Naive thymus-derived CD4-positive, alpha-beta T cell (primary cell): ENCODE data around the gene DDX20. TPM values are rescaled to one million over a fixed set of nuclear protein-coding genes. Genes with fewer than 3 reads are reported as not detected.
"Not testable (repeated sequence)": the region's sequence is repeated elsewhere in the genome, so short reads cannot be mapped to it uniquely, and the experiment has no call there.

Source experiments
- ATAC-seq: fragments of 150-1000 bp; cut with Tn5 transposase; 2 replicates; pipeline ENCODE4 v1.10.0; 2021; ENCODE audit warnings: mild to moderate bottlenecking, moderate library complexity
- CTCF ChIA-PET: fragments of 350-600 bp; sonication (Branson Sonifier 250); formaldehyde crosslinking; loops from one replicate; lab custom pipeline; 2021; ENCODE audit warnings: antibody characterized with exemption; lab: Charles Lee
- POLR2A ChIA-PET: fragments of 350-600 bp; sonication (Branson Sonifier 250); formaldehyde crosslinking; loops from one replicate; lab custom pipeline; 2021; ENCODE audit warnings: antibody characterized with exemption, inconsistent platforms; lab: Charles Lee
- DNase-seq, 9 donors: peaks; one replicate each; pipeline versions ENCODE4 v3.0.0 to v3.0.0-alpha.2; 2020 to 2022; ENCODE audit warnings: mixed read lengths in 1 of 9
- H3K27ac ChIP-seq: one replicate; pipeline ENCODE4 v1.7.0; 2013; ENCODE audit warnings: mild to moderate bottlenecking, low read depth, low read length, moderate library complexity
- H3K27me3 ChIP-seq, 2 donors: one replicate each; pipeline ENCODE4 v1.7.0; 2013; ENCODE audit warnings: low read length in 2 of 2, mild to moderate bottlenecking in 2 of 2, moderate library complexity in 2 of 2; ENCODE audit not compliant: control insufficient read depth in 2 of 2, insufficient read depth in 2 of 2
- H3K36me3 ChIP-seq, 3 experiments: 1 replicate in 2 of 3; 2 replicates in 1 of 3; pipeline ENCODE4 v1.7.0; 2013; ENCODE audit warnings: low read length in 3 of 3, mild to moderate bottlenecking in 3 of 3, moderate library complexity in 1 of 3; ENCODE audit not compliant: insufficient read depth in 3 of 3, control insufficient read depth in 2 of 3
- H3K4me1 ChIP-seq, 2 donors: one replicate each; pipeline ENCODE4 v1.7.0; 2013; ENCODE audit warnings: low read length in 2 of 2, mild to moderate bottlenecking in 2 of 2, moderate library complexity in 1 of 2; ENCODE audit not compliant: control insufficient read depth in 2 of 2, insufficient read depth in 2 of 2
- H3K4me3 ChIP-seq: 2 replicates; pipeline ENCODE4 v1.7.0; 2013; ENCODE audit warnings: mild to moderate bottlenecking, low read length
- H3K9me3 ChIP-seq, 3 experiments: 1 replicate in 2 of 3; 2 replicates in 1 of 3; pipeline ENCODE4 v1.7.0; 2013; ENCODE audit warnings: low read length in 3 of 3; ENCODE audit not compliant: control insufficient read depth in 2 of 3
- H3K27ac Mint-ChIP-seq, 9 donors: one replicate each; pipeline ENCODE4 v1.8.0; 2020 to 2022; ENCODE audit warnings: mixed read lengths in 9 of 9, mild to moderate bottlenecking in 8 of 9, moderate library complexity in 5 of 9, inconsistent platforms in 2 of 9
- H3K27me3 Mint-ChIP-seq, 5 donors: one replicate each; pipeline ENCODE4 v1.8.0; 2021 to 2022; ENCODE audit warnings: mixed read lengths in 5 of 5, mild to moderate bottlenecking in 1 of 5
- H3K36me3 Mint-ChIP-seq, 5 donors: one replicate each; pipeline ENCODE4 v1.8.0; 2020 to 2022; ENCODE audit warnings: mixed read lengths in 5 of 5, mild to moderate bottlenecking in 3 of 5, inconsistent platforms in 1 of 5
- H3K4me1 Mint-ChIP-seq, 7 donors: one replicate each; pipeline ENCODE4 v1.8.0; 2020 to 2022; ENCODE audit warnings: mixed read lengths in 7 of 7, mild to moderate bottlenecking in 3 of 7, inconsistent platforms in 1 of 7
- H3K4me3 Mint-ChIP-seq, 10 donors: one replicate each; pipeline ENCODE4 v1.8.0; 2020 to 2022; ENCODE audit warnings: mild to moderate bottlenecking in 10 of 10, mixed read lengths in 10 of 10, moderate library complexity in 6 of 10, inconsistent platforms in 2 of 10
- H3K9me3 Mint-ChIP-seq, 11 donors: one replicate each; pipeline ENCODE4 v1.8.0; 2020 to 2022; ENCODE audit warnings: mixed read lengths in 11 of 11, mild to moderate bottlenecking in 4 of 11, inconsistent platforms in 1 of 11, moderate library complexity in 1 of 11
- intact Hi-C, 2 donors: fragments of 100-400 bp; cut with micrococcal nuclease; formaldehyde crosslinking; loops; one replicate each; pipeline ENCODE4 v1.15.1; 2023
- polyA plus RNA-seq, 2 donors: library from polyadenylated mRNA; unstranded; fragments of 300-500 nt; fragmentation: Illumina TruSeq; gene quantifications; one replicate each; pipeline ENCODE4 v1.2.3, GENCODE V29; 2021
- total RNA-seq, 6 experiments: library from RNA in 5 of 6; stranded (reverse) in 5 of 6; gene quantifications; 1 replicate in 5 of 6; 2 replicates in 1 of 6; pipeline ENCODE4 v1.2.3 and lab custom pipeline; 2021 to 2026

DDX20 gene
- total and polyA plus RNA-seq, 7 experiments from 2014 or later: 11.6 to 27.0 (median 18.7) TPM

DNA sequence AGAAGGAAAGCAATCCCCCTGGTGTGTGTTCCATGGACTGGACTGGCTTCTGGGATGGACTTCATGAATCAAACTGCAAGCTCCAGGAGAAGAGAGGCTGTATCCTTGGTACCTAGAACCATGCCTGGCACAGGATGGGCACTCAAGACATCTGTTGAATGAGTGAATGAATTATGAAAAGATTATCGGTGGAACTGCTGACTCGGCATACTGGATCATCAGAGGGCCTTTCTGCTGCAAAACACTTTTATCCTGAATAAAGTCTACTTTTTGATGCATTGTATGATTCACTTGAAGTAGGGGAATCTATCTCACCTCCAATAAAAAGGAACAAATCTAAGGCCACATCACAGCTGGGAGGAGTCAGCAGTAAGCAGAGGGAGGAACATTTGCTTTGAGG lies 42.9 kb downstream of the DDX20 start:
- intact Hi-C loops: no loop called here
- POLR2A ChIA-PET: no interaction called here
- CTCF ChIA-PET: interaction anchor here (0.6 kb wide), 1 partner anchor 21 kb away, joined by 7 read pairs; no protein-coding TSS in a partner anchor
- no peaks in the 10 kb centered on the region for H3K27me3 ChIP-seq
- peaks cover 0 to 7% (median 0%) of the 10 kb centered on the region in 11 donors for H3K9me3 Mint-ChIP-seq
- H3K36me3 ChIP-seq: no peaks in the 10 kb centered on the region
- peaks cover 0 to 3% (median 0%) of the 10 kb centered on the region in 5 donors for H3K36me3 Mint-ChIP-seq
- H3K27ac ChIP-seq: no peak overlapping the region
- H3K27ac Mint-ChIP-seq: no peak overlapping the region
- H3K4me3 Mint-ChIP-seq: no peak overlapping the region
- H3K4me1 ChIP-seq: no peaks in the 10 kb centered on the region
- H3K9me3 ChIP-seq: no peaks in the 10 kb centered on the region
- DNase-seq: no peak
- no peak overlapping the region for H3K4me3 ChIP-seq
- H3K27me3 Mint-ChIP-seq: peaks cover 0 to 7% (median 4%) of the 10 kb centered on the region in 5 donors
- no peak for ATAC-seq
- no peaks in the 10 kb centered on the region for H3K4me1 Mint-ChIP-seq

DNA sequence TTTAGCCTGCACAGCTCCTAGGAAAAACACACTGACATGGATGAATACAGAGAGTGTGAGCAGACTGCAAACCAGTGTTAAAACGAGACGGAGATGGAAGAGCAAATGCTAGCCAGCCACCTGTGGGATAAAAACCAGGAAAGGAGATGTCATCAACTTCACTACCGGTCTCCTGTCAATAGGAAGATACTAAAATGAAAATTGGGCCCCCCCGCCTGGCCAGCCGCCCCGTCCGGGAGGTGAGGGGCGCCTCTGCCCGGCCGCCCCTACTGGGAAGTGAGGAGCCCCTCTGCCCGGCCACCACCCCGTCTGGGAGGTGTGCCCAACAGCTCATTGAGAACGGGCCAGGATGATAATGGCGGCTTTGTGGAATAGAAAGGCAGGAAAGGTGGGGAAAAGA lies 44.0 kb downstream of the DDX20 start:
- DNase-seq, CTCF ChIA-PET, H3K27me3 ChIP-seq, POLR2A ChIA-PET, H3K27ac ChIP-seq, H3K27ac Mint-ChIP-seq, H3K9me3 ChIP-seq, H3K9me3 Mint-ChIP-seq, H3K36me3 Mint-ChIP-seq, H3K36me3 ChIP-seq, H3K4me3 Mint-ChIP-seq, ATAC-seq, H3K4me1 ChIP-seq, H3K4me1 Mint-ChIP-seq, H3K4me3 ChIP-seq, H3K27me3 Mint-ChIP-seq, intact Hi-C loops: not testable (repeated sequence)

- DNase-seq: no peak
- POLR2A ChIA-PET: no interaction called here
Observed at GRCh38 chr1:111801071-111801850, 45.6 kb downstream of the DDX20 start.

GRCh38 chr1:111802110-111802509 lies 46.4 kb downstream of the DDX20 start:
- Histone ChIP-seq H3K27me3 (no peaks in the 10 kb centered on the region), H3K27ac (no peak overlapping the region), H3K9me3 (no peaks in the 10 kb centered on the region), H3K4me3 (no peak overlapping the region), H3K36me3 (no peaks in the 10 kb centered on the region), H3K4me1 (no peaks in the 10 kb centered on the region)
- H3K4me3 Mint-ChIP-seq: no peak overlapping the region
- ATAC-seq: no peak
- peaks cover 0 to 3% (median 0%) of the 10 kb centered on the region in 5 donors for H3K36me3 Mint-ChIP-seq
- peaks cover 0 to 7% (median 0%) of the 10 kb centered on the region in 11 donors for H3K9me3 Mint-ChIP-seq
- peaks cover 0 to 8% (median 5%) of the 10 kb centered on the region in 5 donors for H3K27me3 Mint-ChIP-seq
- intact Hi-C loops: no loop called here
- H3K27ac Mint-ChIP-seq: no peak overlapping the region
- ChIA-PET CTCF (no interaction called here), POLR2A (no interaction called here)
- no peak for DNase-seq
- no peaks in the 10 kb centered on the region for H3K4me1 Mint-ChIP-seq

More at GRCh38 chr1:111801071-111801850, 45.6 kb downstream of the DDX20 start:
- CTCF ChIA-PET: no interaction called here
- Histone ChIP-seq H3K27ac (no peak overlapping the region), H3K36me3 (no peaks in the 10 kb centered on the region), H3K27me3 (no peaks in the 10 kb centered on the region), H3K4me3 (no peak overlapping the region), H3K9me3 (no peaks in the 10 kb centered on the region), H3K4me1 (no peaks in the 10 kb centered on the region)
- ATAC-seq: no peak
- intact Hi-C loops: no loop called here
- H3K4me3 Mint-ChIP-seq: no peak overlapping the region
- H3K27me3 Mint-ChIP-seq: peaks cover 0 to 8% (median 5%) of the 10 kb centered on the region in 5 donors
- peaks cover 0 to 7% (median 0%) of the 10 kb centered on the region in 11 donors for H3K9me3 Mint-ChIP-seq
- no peaks in the 10 kb centered on the region for H3K4me1 Mint-ChIP-seq
- H3K36me3 Mint-ChIP-seq: peaks cover 0 to 3% (median 0%) of the 10 kb centered on the region in 5 donors
- no peak overlapping the region for H3K27ac Mint-ChIP-seq

GRCh38 chr1:111802984-111803383 lies 47.3 kb downstream of the DDX20 start:
- ATAC-seq (no peak), DNase-seq (no peak)
- peaks cover 0 to 7% (median 0%) of the 10 kb centered on the region in 11 donors for H3K9me3 Mint-ChIP-seq
- no peak overlapping the region for H3K4me3 Mint-ChIP-seq
- peaks cover 0 to 3% (median 0%) of the 10 kb centered on the region in 5 donors for H3K36me3 Mint-ChIP-seq
- no peaks in the 10 kb centered on the region for H3K27me3 ChIP-seq
- H3K27ac ChIP-seq: no peak overlapping the region
- no peaks in the 10 kb centered on the region for H3K4me1 Mint-ChIP-seq
- H3K9me3 ChIP-seq: no peaks in the 10 kb centered on the region
- H3K36me3 ChIP-seq: no peaks in the 10 kb centered on the region
- H3K27ac Mint-ChIP-seq: no peak overlapping the region
- intact Hi-C loops: no loop called here
- no peaks in the 10 kb centered on the region for H3K4me1 ChIP-seq
- peaks cover 0 to 8% (median 5%) of the 10 kb centered on the region in 5 donors for H3K27me3 Mint-ChIP-seq
- ChIA-PET POLR2A (no interaction called here), CTCF (no interaction called here)
- H3K4me3 ChIP-seq: no peak overlapping the region

DNA sequence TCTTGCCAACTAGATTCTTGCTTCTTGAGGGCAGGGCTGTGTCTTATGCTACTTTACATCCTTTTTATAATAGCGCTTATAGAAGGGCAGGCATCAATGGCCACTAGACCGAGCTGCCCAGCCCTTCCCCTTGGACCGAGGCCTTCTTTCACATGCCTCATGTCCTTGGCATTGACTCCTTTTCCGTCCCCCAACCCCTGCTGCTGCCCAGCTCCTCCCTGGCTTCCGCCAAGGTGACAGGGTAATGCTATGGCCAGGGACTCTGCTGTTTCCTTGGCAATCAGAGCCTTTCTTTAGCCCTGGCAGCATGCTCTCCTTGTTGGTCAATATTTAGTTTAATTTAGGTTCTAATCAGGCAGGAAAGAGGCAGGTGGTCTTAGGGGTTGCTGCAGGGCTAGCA lies 48.2 kb downstream of the DDX20 start:
- Mint-ChIP-seq H3K27ac (no peak overlapping the region), H3K4me1 (no peaks in the 10 kb centered on the region), H3K36me3 (peaks cover 0 to 3% (median 0%) of the 10 kb centered on the region in 5 donors), H3K4me3 (no peak overlapping the region), H3K9me3 (peaks cover 0 to 7% (median 0%) of the 10 kb centered on the region in 11 donors), H3K27me3 (peaks cover 0 to 10% (median 5%) of the 10 kb centered on the region in 5 donors)
- H3K27me3 ChIP-seq: no peaks in the 10 kb centered on the region
- no peak for DNase-seq
- no peak overlapping the region for H3K27ac ChIP-seq
- intact Hi-C loops: no loop called here
- no peak for ATAC-seq
- no peak overlapping the region for H3K4me3 ChIP-seq
- H3K36me3 ChIP-seq: no peaks in the 10 kb centered on the region
- H3K9me3 ChIP-seq: no peaks in the 10 kb centered on the region
- no peaks in the 10 kb centered on the region for H3K4me1 ChIP-seq
- CTCF ChIA-PET: no interaction called here
- POLR2A ChIA-PET: no interaction called here

DNA sequence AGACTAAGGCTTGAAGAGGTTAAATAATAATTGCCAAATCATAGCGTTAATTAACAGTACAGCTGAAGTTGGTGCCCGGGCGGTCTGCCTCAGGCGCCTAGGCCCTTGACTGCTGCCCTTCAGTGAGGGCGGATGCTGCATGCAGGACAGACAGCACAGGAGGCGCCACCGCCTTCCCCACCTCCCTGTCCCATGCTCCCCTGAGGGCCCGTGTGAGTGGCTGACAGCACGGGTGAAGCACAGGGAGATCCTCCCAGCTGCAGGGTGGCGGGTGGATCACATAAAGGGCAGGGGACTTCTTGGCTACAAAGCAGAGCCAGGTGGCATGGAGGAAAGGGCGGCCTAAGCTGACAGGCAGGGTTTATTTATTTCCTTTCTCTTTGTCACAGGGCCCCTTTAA lies 49.1 kb downstream of the DDX20 start:
- Histone ChIP-seq H3K4me3 (no peak overlapping the region), H3K9me3 (no peaks in the 10 kb centered on the region), H3K36me3 (no peaks in the 10 kb centered on the region), H3K4me1 (no peaks in the 10 kb centered on the region), H3K27me3 (no peaks in the 10 kb centered on the region), H3K27ac (no peak overlapping the region)
- no peak for DNase-seq
- POLR2A ChIA-PET: no interaction called here
- Mint-ChIP-seq H3K27me3 (peaks cover 0 to 8% (median 5%) of the 10 kb centered on the region in 5 donors), H3K27ac (no peak overlapping the region), H3K9me3 (no peaks in the 10 kb centered on the region), H3K4me1 (no peaks in the 10 kb centered on the region), H3K36me3 (no peaks in the 10 kb centered on the region), H3K4me3 (no peak overlapping the region)
- CTCF ChIA-PET: no interaction called here
- no peak for ATAC-seq
- intact Hi-C loops: no loop called here
